Natural killer cell (primary cell): Measurements from ENCODE around the gene PDE8B. TPM values are rescaled to one million over a fixed set of nuclear protein-coding genes. Genes with fewer than 3 reads are reported as not detected.

Experiments used
- ATAC-seq, 3 donors: fragments of 150-1000 bp in 2 of 3; fragments of 200-7000 bp in 1 of 3; cut with Tn5 transposase; 1 replicate in 1 of 3; 2 replicates in 2 of 3; pipeline ENCODE4 v1.10.0; 2021; ENCODE audit warnings: mild to moderate bottlenecking in 2 of 3, moderate library complexity in 2 of 3
- DNase-seq, 2 donors: peaks; one replicate each; pipeline versions ENCODE4 v3.0.0 to v3.0.0-alpha.2; 2013 to 2021; ENCODE audit warnings: mixed read lengths in 1 of 2
- H3K27ac ChIP-seq: one replicate; pipeline ENCODE4 v1.5.1; 2013; ENCODE audit warnings: mild to moderate bottlenecking, low read length
- H3K27me3 ChIP-seq: one replicate; pipeline ENCODE4 v1.6.1; 2013; ENCODE audit warnings: low read length; ENCODE audit not compliant: control insufficient read depth, insufficient read depth
- H3K36me3 ChIP-seq: one replicate; pipeline ENCODE4 v1.6.1; 2013; ENCODE audit warnings: low read length; ENCODE audit not compliant: control insufficient read depth, insufficient read depth
- H3K4me1 ChIP-seq: one replicate; pipeline ENCODE4 v1.6.1; 2013; ENCODE audit warnings: low read length; ENCODE audit not compliant: control insufficient read depth, insufficient read depth
- H3K4me3 ChIP-seq: one replicate; pipeline ENCODE4 v1.5.1; 2013; ENCODE audit warnings: low read length
- H3K9me3 ChIP-seq: one replicate; pipeline ENCODE4 v1.6.1; 2013; ENCODE audit warnings: low read length; ENCODE audit not compliant: control insufficient read depth, insufficient read depth
- H3K27ac Mint-ChIP-seq, 2 donors: one replicate each; pipeline ENCODE4 v1.8.0; 2022; ENCODE audit warnings: mild to moderate bottlenecking in 2 of 2, mixed read lengths in 2 of 2, moderate library complexity in 1 of 2
- H3K27me3 Mint-ChIP-seq, 2 donors: one replicate each; pipeline ENCODE4 v1.8.0; 2022; ENCODE audit warnings: low read depth in 2 of 2, mixed read lengths in 2 of 2
- H3K36me3 Mint-ChIP-seq: one replicate; pipeline ENCODE4 v1.8.0; 2022; ENCODE audit warnings: mixed read lengths
- H3K4me1 Mint-ChIP-seq, 2 donors: one replicate each; pipeline ENCODE4 v1.8.0; 2022; ENCODE audit warnings: mixed read lengths in 2 of 2
- H3K4me3 Mint-ChIP-seq: one replicate; pipeline ENCODE4 v1.8.0; 2022; ENCODE audit warnings: mild to moderate bottlenecking, moderate library complexity, mixed read lengths
- H3K9me3 Mint-ChIP-seq, 2 donors: one replicate each; pipeline ENCODE4 v1.8.0; 2022; ENCODE audit warnings: mixed read lengths in 2 of 2
- WGBS: methylation state at CpG from one replicate; pipeline ENCODE4 v1.1.7; 2013; ENCODE audit warnings: missing lambda C conversion rate; ENCODE audit not compliant: insufficient coverage; 5-methylcytosine and 5-hydroxymethylcytosine counted together
- intact Hi-C: fragments of 100-400 bp; cut with micrococcal nuclease; formaldehyde crosslinking; loops from one replicate; pipeline ENCODE4 v1.14.2; 2022
- total RNA-seq, 4 donors: library from RNA; stranded (reverse); fragments of 120-200 nt in 1 of 4; gene quantifications; one replicate each; pipeline versions ENCODE4 v1.2.3 to v1.2.4, GENCODE V29; 2013 to 2022
- TF ChIP-seq, protein P1 (sequence below): fragments of 200-600 bp; IDR thresholded peaks from one replicate; pipeline ENCODE4 v1.8.0; 2022; ENCODE audit warnings: antibody characterized with exemption

Gene PDE8B
- total RNA-seq, 3 donors from 2014 or later (not counting 1 experiment from before 2014, with no cell fraction given): 0.23 to 0.82 TPM; not detected in 1

DNA sequence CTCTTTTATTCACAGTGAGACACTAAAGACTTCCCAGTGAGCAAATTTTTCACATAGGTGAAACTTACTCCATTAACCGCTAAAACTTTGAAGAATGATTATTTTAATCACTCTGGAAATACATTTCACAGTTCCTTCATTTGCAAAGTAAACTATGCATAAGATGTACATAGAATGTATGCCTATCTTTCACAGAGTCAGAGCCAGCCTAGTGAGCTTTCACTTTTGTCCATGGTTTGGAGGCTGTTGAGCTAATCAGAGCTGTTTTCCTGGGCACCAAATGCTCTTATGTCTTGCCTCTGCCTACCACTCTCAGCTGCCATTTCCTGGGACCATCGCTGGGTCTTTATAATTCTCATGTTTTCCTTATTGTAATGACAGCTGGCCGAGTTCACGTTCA lies 67.3 kb downstream of the PDE8B start:
- H3K9me3 Mint-ChIP-seq: no peaks in the 10 kb centered on the region
- DNase-seq (no peak), ATAC-seq (no peak)
- no peaks in the 10 kb centered on the region for H3K36me3 ChIP-seq
- H3K9me3 ChIP-seq: no peaks in the 10 kb centered on the region
- no peaks in the 10 kb centered on the region for H3K36me3 Mint-ChIP-seq
- H3K27ac ChIP-seq: no peak overlapping the region
- 98% methylated on average over 3 of the region's 4 CpGs for WGBS
- TF ChIP-seq, protein P1, sequence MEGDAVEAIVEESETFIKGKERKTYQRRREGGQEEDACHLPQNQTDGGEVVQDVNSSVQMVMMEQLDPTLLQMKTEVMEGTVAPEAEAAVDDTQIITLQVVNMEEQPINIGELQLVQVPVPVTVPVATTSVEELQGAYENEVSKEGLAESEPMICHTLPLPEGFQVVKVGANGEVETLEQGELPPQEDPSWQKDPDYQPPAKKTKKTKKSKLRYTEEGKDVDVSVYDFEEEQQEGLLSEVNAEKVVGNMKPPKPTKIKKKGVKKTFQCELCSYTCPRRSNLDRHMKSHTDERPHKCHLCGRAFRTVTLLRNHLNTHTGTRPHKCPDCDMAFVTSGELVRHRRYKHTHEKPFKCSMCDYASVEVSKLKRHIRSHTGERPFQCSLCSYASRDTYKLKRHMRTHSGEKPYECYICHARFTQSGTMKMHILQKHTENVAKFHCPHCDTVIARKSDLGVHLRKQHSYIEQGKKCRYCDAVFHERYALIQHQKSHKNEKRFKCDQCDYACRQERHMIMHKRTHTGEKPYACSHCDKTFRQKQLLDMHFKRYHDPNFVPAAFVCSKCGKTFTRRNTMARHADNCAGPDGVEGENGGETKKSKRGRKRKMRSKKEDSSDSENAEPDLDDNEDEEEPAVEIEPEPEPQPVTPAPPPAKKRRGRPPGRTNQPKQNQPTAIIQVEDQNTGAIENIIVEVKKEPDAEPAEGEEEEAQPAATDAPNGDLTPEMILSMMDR: no peak
- no peaks in the 10 kb centered on the region for H3K4me1 ChIP-seq
- intact Hi-C loops: no loop called here
- no peaks in the 10 kb centered on the region for H3K27me3 ChIP-seq
- peaks cover 0 to 3% of the 10 kb centered on the region in 2 donors for H3K27me3 Mint-ChIP-seq
- no peaks in the 10 kb centered on the region for H3K4me1 Mint-ChIP-seq
- no peak overlapping the region for H3K4me3 Mint-ChIP-seq
- H3K27ac Mint-ChIP-seq: no peak overlapping the region
- H3K4me3 ChIP-seq: no peak overlapping the region

DNA sequence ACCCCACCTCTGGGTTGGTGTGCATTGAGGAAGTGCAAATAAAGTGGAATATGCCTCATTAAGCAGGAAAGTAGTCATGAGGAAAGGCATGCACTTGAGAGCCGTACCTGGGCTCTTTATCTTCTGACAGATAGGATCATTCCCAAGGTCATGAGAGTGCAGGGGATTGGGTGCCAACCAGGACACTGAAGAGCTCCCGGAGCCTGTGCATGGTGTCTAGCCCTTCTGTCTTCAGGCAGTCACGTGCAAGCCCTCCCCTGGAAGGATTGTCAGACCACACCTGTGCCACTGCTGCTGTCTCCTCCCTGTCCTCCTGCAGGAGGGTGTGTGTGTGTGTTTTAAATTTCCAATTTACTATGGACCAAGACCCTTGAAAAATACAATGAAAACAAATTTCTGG lies 69.6 kb downstream of the PDE8B start:
- 74% methylated on average over 3 of the region's 3 CpGs for WGBS
- no peaks in the 10 kb centered on the region for H3K4me1 Mint-ChIP-seq
- no peaks in the 10 kb centered on the region for H3K36me3 Mint-ChIP-seq
- ATAC-seq (no peak), DNase-seq (no peak)
- Histone ChIP-seq H3K27ac (no peak overlapping the region), H3K4me3 (no peak overlapping the region), H3K9me3 (no peaks in the 10 kb centered on the region), H3K4me1 (no peaks in the 10 kb centered on the region), H3K27me3 (no peaks in the 10 kb centered on the region), H3K36me3 (no peaks in the 10 kb centered on the region)
- H3K27me3 Mint-ChIP-seq: peaks cover 2 to 16% of the 10 kb centered on the region in 2 donors
- H3K27ac Mint-ChIP-seq: no peak overlapping the region
- H3K4me3 Mint-ChIP-seq: no peak overlapping the region
- TF ChIP-seq, protein P1: no peak
- H3K9me3 Mint-ChIP-seq: no peaks in the 10 kb centered on the region
- intact Hi-C loops: no loop called here

DNA sequence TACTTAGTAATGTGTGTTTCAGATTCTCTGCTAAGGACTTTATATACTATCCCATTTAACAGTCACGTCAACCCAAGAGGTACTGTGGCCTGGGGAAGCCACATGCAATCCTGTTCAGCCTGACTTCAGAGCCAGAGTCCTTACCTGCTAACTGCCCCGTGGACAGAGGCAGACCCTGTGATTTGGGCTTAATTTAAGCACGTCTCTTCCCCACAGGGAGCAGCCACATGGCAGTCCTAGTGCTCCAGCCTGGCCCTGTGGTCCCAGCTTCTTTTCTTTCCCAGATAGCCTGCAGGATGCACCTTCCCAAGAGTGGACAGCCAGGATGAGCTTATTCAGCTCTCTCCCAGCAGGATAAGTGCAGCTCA lies 71.5 kb downstream of the PDE8B start:
- H3K36me3 Mint-ChIP-seq: no peaks in the 10 kb centered on the region
- no peaks in the 10 kb centered on the region for H3K4me1 ChIP-seq
- H3K27ac Mint-ChIP-seq: no peak overlapping the region

More for the DNA sequence above, 71.5 kb downstream of the PDE8B start:
- Mint-ChIP-seq H3K9me3 (no peaks in the 10 kb centered on the region), H3K4me3 (no peak overlapping the region), H3K27me3 (peaks cover 8 to 33% of the 10 kb centered on the region in 2 donors), H3K4me1 (no peaks in the 10 kb centered on the region)
- 80% methylated on average over 3 of the region's 3 CpGs for WGBS
- intact Hi-C loops: no loop called here
- H3K27ac ChIP-seq: no peak overlapping the region
- ATAC-seq (no peak), DNase-seq (no peak)
- H3K36me3 ChIP-seq: no peaks in the 10 kb centered on the region
- TF ChIP-seq, protein P1: no peak
- H3K9me3 ChIP-seq: no peaks in the 10 kb centered on the region
- no peaks in the 10 kb centered on the region for H3K27me3 ChIP-seq
- H3K4me3 ChIP-seq: no peak overlapping the region
